ENCODE results near the gene CDH24. TPM values are rescaled to one million over a fixed set of nuclear protein-coding genes. Genes with fewer than 3 reads are reported as not detected.

CDH24 gene
- total and polyA plus RNA-seq, 2 of the 13 experiments (the other 11 are each of a cell fraction or from before 2014, with no cell fraction given): 0.69 to 0.99 TPM

- TF ChIP-seq THAP9 (CRISPR knock-in tag; IDR thresholded peaks at IDR 0.05; ENCODE audit: borderline replicate concordance): peak; percentile 90; the same call in 1 of the 2 replicates
- TF ChIP-seq ZIK1 (CRISPR knock-in tag; IDR thresholded peaks at IDR 0.05; ENCODE audit: borderline replicate concordance, low read depth): no peak; the same call in 1 of the 2 replicates
- TF ChIP-seq RXRA (CRISPR knock-in tag; IDR thresholded peaks at IDR 0.05): peak; percentile 73
- TF ChIP-seq, protein P1, sequence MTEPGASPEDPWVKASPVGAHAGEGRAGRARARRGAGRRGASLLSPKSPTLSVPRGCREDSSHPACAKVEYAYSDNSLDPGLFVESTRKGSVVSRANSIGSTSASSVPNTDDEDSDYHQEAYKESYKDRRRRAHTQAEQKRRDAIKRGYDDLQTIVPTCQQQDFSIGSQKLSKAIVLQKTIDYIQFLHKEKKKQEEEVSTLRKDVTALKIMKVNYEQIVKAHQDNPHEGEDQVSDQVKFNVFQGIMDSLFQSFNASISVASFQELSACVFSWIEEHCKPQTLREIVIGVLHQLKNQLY (CRISPR knock-in tag; IDR thresholded peaks at IDR 0.05): peak; percentile 29
- no peak for TF ChIP-seq IKZF1 (IDR thresholded peaks at IDR 0.05)
- TF ChIP-seq ZFP36L2 (CRISPR knock-in tag; IDR thresholded peaks at IDR 0.05): peak; percentile 28; the same call in 1 of the 2 replicates
- TF ChIP-seq, protein P2, sequence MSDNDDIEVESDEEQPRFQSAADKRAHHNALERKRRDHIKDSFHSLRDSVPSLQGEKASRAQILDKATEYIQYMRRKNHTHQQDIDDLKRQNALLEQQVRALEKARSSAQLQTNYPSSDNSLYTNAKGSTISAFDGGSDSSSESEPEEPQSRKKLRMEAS (IDR thresholded peaks at IDR 0.05): peak; percentile 84
- 0 out of 2 replicates have a peak, but pooled peaks have one; percentile 56 for TF ChIP-seq ZBTB37 (CRISPR knock-in tag; IDR thresholded peaks at IDR 0.05)
- peak; percentile 55 for TF ChIP-seq RAD21 (CRISPR knock-in tag; IDR thresholded peaks at IDR 0.05)
- peak; percentile 89 for TF ChIP-seq POGZ (CRISPR knock-in tag; IDR thresholded peaks at IDR 0.05)
- peak; percentile 61; the same call in 1 of the 2 replicates for TF ChIP-seq TBX2 (CRISPR knock-in tag; IDR thresholded peaks at IDR 0.05; ENCODE audit: borderline replicate concordance)
- TF ChIP-seq CSRNP2 (CRISPR knock-in tag; conservative IDR thresholded peaks at IDR 0.05; ENCODE audit: low read depth): no peak
- no peak; the same call in none of the 2 replicates for TF ChIP-seq ARHGAP35 (CRISPR knock-in tag; IDR thresholded peaks at IDR 0.05; ENCODE audit: borderline replicate concordance)
- TF ChIP-seq ZSCAN20 (CRISPR knock-in tag; IDR thresholded peaks at IDR 0.05; ENCODE audit: borderline replicate concordance): 0 out of 2 replicates have a peak, but pooled peaks have one; percentile 39
- no peak for TF ChIP-seq MLLT10 (CRISPR knock-in tag; IDR thresholded peaks at IDR 0.05)
- peak; percentile 88 for TF ChIP-seq SIN3A (IDR thresholded peaks at IDR 0.05; ENCODE audit: borderline replicate concordance, low read depth, low read length)
- peak; percentile 38 for TF ChIP-seq U2AF1 (optimal IDR thresholded peaks at IDR 0.05; ENCODE audit: low read depth, low read length)
- TF ChIP-seq, protein P3, sequence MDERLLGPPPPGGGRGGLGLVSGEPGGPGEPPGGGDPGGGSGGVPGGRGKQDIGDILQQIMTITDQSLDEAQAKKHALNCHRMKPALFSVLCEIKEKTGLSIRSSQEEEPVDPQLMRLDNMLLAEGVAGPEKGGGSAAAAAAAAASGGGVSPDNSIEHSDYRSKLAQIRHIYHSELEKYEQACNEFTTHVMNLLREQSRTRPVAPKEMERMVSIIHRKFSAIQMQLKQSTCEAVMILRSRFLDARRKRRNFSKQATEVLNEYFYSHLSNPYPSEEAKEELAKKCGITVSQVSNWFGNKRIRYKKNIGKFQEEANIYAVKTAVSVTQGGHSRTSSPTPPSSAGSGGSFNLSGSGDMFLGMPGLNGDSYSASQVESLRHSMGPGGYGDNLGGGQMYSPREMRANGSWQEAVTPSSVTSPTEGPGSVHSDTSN (CRISPR knock-in tag; IDR thresholded peaks at IDR 0.05): no peak
- no peak for TF ChIP-seq ZNF674 (CRISPR knock-in tag; IDR thresholded peaks at IDR 0.05; ENCODE audit: low read depth)
- TF ChIP-seq ZBTB3 (CRISPR knock-in tag; IDR thresholded peaks at IDR 0.05; ENCODE audit: borderline replicate concordance, low read depth): 0 out of 2 replicates have a peak, but pooled peaks have one; percentile 79
- no peak for TF ChIP-seq ONECUT2 (CRISPR knock-in tag; IDR thresholded peaks at IDR 0.05)
- peak; percentile 91 for TF ChIP-seq SAP130 (CRISPR knock-in tag; IDR thresholded peaks at IDR 0.05; ENCODE audit: low read depth)
These were observed 14.1 kb upstream of the CDH24 start (continued) for GRCh38 chr14:23071244-23071920.
